ENCODE data around the gene ASB2. TPM values are rescaled to one million over a fixed set of nuclear protein-coding genes. Genes with fewer than 3 reads are reported as not detected.

Gene ASB2
- total and polyA plus RNA-seq, 2 of the 4 experiments (the other 2 are of a cell fraction), result 0.54 to 0.77 TPM

- Histone ChIP-seq H3K18ac (ENCODE audit: low read depth, low read length) (peak overlapping the region; percentile 7; the same call in 1 of the 2 replicates), H3K14ac (replicated peaks; ENCODE audit: low read depth, low read length) (no peak overlapping the region), H3K27me3 (ENCODE audit: control insufficient read depth, insufficient read depth, low read length) (peaks cover 3% of the 10 kb centered on the region; the same call in 1 of the 2 replicates), H4K20me1 (ENCODE audit: insufficient read depth, low read length) (no peaks in the 10 kb centered on the region), H2AFZ (replicated peaks; ENCODE audit: low read length, poor library complexity) (peak overlapping the region; percentile 80), H3K56ac (ENCODE audit: extremely low read depth, insufficient read depth, low read length) (peak overlapping the region; percentile 41; the same call in 1 of the 2 replicates), H4K8ac (ENCODE audit: low read depth in 2 of 2, low read length in 2 of 2) (peak overlapping the region; percentile 55 to 68; a peak in 3 of 4 replicates), H4K5ac (ENCODE audit: low read depth, low read length) (peak overlapping the region; percentile 13; the same call in 1 of the 2 replicates), H2BK20ac (ENCODE audit: low read depth, low read length) (no peak overlapping the region), H2BK15ac (ENCODE audit: low read depth, low read length) (0 out of 3 replicates have a peak overlapping the region, but pooled peaks have one; percentile 17), H3K9me1 (ENCODE audit: insufficient read depth, low read length) (no peaks in the 10 kb centered on the region; the same call in 1 of the 2 replicates), H3K9me3 (ENCODE audit: control insufficient read depth, insufficient read depth, low read length) (no peaks in the 10 kb centered on the region), H3K36me3 (ENCODE audit: control insufficient read depth, insufficient read depth, low read length) (no peaks in the 10 kb centered on the region), H3K4ac (ENCODE audit: low read depth, low read length) (peak overlapping the region; percentile 33; the same call in 1 of the 2 replicates), H3K23ac (ENCODE audit: low read depth, low read length) (no peak overlapping the region), H2AK5ac (ENCODE audit: low read depth, low read length) (peak overlapping the region; percentile 35; the same call in 1 of the 2 replicates), H3K79me1 (ENCODE audit: low read depth in 1 of 2, low read length in 2 of 2) (no peaks in the 10 kb centered on the region), H4K91ac (ENCODE audit: insufficient read depth, low read depth, low read length) (peak overlapping the region; percentile 48; the same call in 1 of the 2 replicates), H3K4me1 (ENCODE audit: control insufficient read depth, insufficient read depth, low read length) (peaks cover 7% of the 10 kb centered on the region; the same call in 1 of the 2 replicates), H2AK9ac (replicated peaks; ENCODE audit: low read depth, low read length, poor library complexity) (no peak overlapping the region), H3K27ac (ENCODE audit: insufficient read depth, low read length) (peak overlapping the region; percentile 21; the same call in 1 of the 2 replicates), H3K4me3 (ENCODE audit: insufficient read depth, low read depth, low read length) (no peak overlapping the region), H2BK5ac (ENCODE audit: low read depth, low read length, poor library complexity, severe bottlenecking) (peak overlapping the region; percentile 30), H2BK120ac (ENCODE audit: low read depth, low read length) (no peak overlapping the region), H3K4me2 (ENCODE audit: low read depth, low read length) (peak overlapping the region; percentile 7), H3K9ac (ENCODE audit: low read depth, low read length) (no peak overlapping the region)
- 23% methylated on average over 7 of the region's 13 CpGs; no CpG with 5 or more reads in 1 of the 2 experiments for WGBS, 2 experiments (ENCODE audit: extremely low coverage in 2 of 2, insufficient read length in 1 of 2)
- in situ Hi-C loops (cut with MboI; ENCODE audit: low sequenced_read_pairs) (no loop called here), dilution Hi-C loops (cut with HindIII; ENCODE audit: low sequenced_read_pairs, unreplicated experiment) (no loop called here), intact Hi-C loops (cut with micrococcal nuclease) (no loop called here)
- ChIA-PET POLR2A (ENCODE audit: unreplicated experiment) (no interaction called here), CTCF (interaction anchor here (1.1 to 1.7 kb wide), 2 partner anchors 30 to 55 kb away, joined by 3 to 8 read pairs; no protein-coding TSS in a partner anchor)
- TF ChIP-seq MXI1 (IDR thresholded peaks at IDR 0.05; ENCODE audit: borderline replicate concordance, low read depth, low read length), result 0 out of 2 replicates have a peak, but pooled peaks have one; percentile 49
- peak; percentile 21; the same call in 1 of the 2 replicates for TF ChIP-seq RAD21 (IDR thresholded peaks at IDR 0.05; ENCODE audit: low read length)
- peak; percentile 90 for TF ChIP-seq FOS (IDR thresholded peaks at IDR 0.05; ENCODE audit: low read depth, low read length)
- TF ChIP-seq NFE2L2 (IDR thresholded peaks at IDR 0.05; ENCODE audit: low read depth, low read length), result no peak
- no peak for TF ChIP-seq ELK1 (IDR thresholded peaks at IDR 0.05; ENCODE audit: borderline replicate concordance, low read depth, low read length)
- TF ChIP-seq RCOR1 (IDR thresholded peaks at IDR 0.05; ENCODE audit: insufficient replicate concordance, low read length), result peak; percentile 69
- TF ChIP-seq RFX5 (IDR thresholded peaks at IDR 0.05; ENCODE audit: low read depth, low read length), result no peak
- peak; percentile 58; the same call in 1 of the 2 replicates for TF ChIP-seq POLR2A (IDR thresholded peaks at IDR 0.05; ENCODE audit: low read depth, low read length)
- peak; percentile 30; the same call in 1 of the 2 replicates for TF ChIP-seq BHLHE40 (IDR thresholded peaks at IDR 0.05; ENCODE audit: low read depth, low read length)
- TF ChIP-seq SMC3 (IDR thresholded peaks at IDR 0.05; ENCODE audit: low read depth, low read length), result peak; percentile 12; the same call in 1 of the 2 replicates
- TF ChIP-seq CTCF (conservative IDR thresholded peaks at IDR 0.05; ENCODE audit: low read depth, low read length), result no peak
- TF ChIP-seq USF2 (IDR thresholded peaks at IDR 0.05; ENCODE audit: low read depth, low read length), result peak; percentile 83
- no peak for TF ChIP-seq MAZ (IDR thresholded peaks at IDR 0.05; ENCODE audit: borderline replicate concordance, low read depth, low read length)
- no TSS peak for BruUV-seq (replicated peaks)
- DNase-seq (peak; percentile 88), ATAC-seq (ENCODE audit: low read depth) (peak; percentile 77)
These were observed 18.7 kb upstream of the ASB2 start for GRCh38 chr14:93994919-93995682.

All from IMR-90 (cell line).